Sigmoid colon (tissue), 4 donors: Measurements from ENCODE around the gene JDP2.

Experiments used
- CTCF ChIP-seq, 4 experiments: fragments of 450-650 bp in 3 of 4; fragments of 200-600 bp in 1 of 4; IDR thresholded peaks; one replicate each; pipeline ENCODE4 v1.5.1; 2016 to 2019; ENCODE audit warnings: antibody characterized with exemption in 4 of 4, mild to moderate bottlenecking in 3 of 4, moderate library complexity in 2 of 4
- EP300 ChIP-seq, 4 donors: sonication (generic); formaldehyde crosslinking; IDR thresholded peaks; one replicate each; pipeline ENCODE4 v1.6.1; 2017; ENCODE audit warnings: antibody characterized with exemption in 4 of 4
- POLR2A ChIP-seq, 2 donors: fragments of 450-650 bp; IDR thresholded peaks; one replicate each; pipeline ENCODE4 v1.6.1; 2016; ENCODE audit warnings: antibody characterized with exemption in 2 of 2, mild to moderate bottlenecking in 2 of 2, moderate library complexity in 2 of 2
- POLR2AphosphoS5 ChIP-seq, 4 donors: sonication (generic); formaldehyde crosslinking; IDR thresholded peaks; one replicate each; pipeline ENCODE4 v1.6.1; 2017; ENCODE audit warnings: antibody characterized with exemption in 4 of 4

GRCh38 chr14:75422169-75422568 is 5.7 kb upstream of the JDP2 start:
- TF ChIP-seq CTCF (IDR thresholded peaks at IDR 0.05) (no peak), POLR2AphosphoS5 (IDR thresholded peaks at IDR 0.05) (no peak), POLR2A (IDR thresholded peaks at IDR 0.05) (no peak), EP300 (IDR thresholded peaks at IDR 0.05) (no peak)
